GM21515 (cell line): ENCODE measurements around the gene INPP4A.
"Not testable (repeated sequence)": the region's sequence is repeated elsewhere in the genome, so short reads cannot be mapped to it uniquely, and the experiment has no call there.

Experiments
- ATAC-seq: cut with Tn5 transposase; IDR thresholded peaks from one replicate; pipeline ENCODE4 v1.9.1; 2021; ENCODE audit not compliant: unreplicated experiment

INPP4A gene

GRCh38 chr2:98578231-98578630 lies 133.6 kb downstream of the INPP4A start:
- no peak for ATAC-seq

- ATAC-seq: no peak
Observed at GRCh38 chr2:98579926-98580325, 135.3 kb downstream of the INPP4A start.

DNA sequence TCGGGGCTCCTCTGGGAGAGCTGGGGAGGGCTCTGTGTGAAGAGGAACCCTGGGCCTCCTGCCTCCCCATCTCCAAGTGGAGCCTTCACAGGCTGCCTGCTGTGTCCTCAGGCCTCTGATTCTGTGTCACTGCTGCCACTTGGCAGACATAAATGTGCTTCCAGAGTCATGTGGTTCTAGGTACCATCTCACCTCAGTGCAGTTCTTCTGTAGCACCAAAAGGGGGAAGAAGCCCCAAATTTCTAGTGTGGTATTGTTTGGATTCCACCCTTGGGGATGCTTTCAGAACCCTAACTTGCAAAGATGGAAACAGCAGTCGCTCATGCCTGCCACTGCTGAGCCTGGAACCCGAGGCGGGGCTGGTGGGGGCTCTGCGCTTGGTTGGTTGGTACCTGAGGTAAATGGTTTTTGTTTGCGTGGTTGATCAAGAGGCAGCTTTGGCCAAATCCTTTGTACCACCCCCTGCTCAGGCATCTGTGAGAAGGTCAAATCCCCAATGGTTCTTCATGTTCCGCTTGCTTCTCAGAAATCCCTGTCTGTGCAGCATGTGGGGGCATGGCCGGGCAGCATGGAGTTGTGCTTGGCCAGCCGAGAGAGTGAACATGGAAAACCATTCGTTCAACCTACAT lies 136.1 kb downstream of the INPP4A start:
- ATAC-seq: no peak

- ATAC-seq: no peak
Observed at GRCh38 chr2:98582523-98582922, 137.9 kb downstream of the INPP4A start.

DNA sequence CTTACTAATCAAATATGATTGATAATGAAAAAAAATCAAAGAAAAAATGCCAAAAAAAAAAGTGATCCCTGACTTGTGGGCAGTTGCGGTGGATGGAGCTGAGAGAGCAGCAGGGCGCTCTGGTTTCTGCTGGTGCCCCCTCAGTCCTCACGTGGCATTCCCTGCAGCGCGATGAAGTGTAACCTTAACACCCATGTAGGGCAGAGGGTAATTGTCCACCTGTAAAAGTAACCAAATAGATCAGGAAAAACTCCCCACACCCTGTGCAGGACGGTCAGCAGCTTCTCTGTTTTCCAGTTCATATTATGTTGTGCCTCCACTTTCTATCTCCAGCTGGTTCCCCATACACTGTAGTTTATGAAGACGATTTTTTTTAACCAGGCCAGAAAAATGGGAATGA lies 138.6 kb downstream of the INPP4A start:
- no peak for ATAC-seq

DNA sequence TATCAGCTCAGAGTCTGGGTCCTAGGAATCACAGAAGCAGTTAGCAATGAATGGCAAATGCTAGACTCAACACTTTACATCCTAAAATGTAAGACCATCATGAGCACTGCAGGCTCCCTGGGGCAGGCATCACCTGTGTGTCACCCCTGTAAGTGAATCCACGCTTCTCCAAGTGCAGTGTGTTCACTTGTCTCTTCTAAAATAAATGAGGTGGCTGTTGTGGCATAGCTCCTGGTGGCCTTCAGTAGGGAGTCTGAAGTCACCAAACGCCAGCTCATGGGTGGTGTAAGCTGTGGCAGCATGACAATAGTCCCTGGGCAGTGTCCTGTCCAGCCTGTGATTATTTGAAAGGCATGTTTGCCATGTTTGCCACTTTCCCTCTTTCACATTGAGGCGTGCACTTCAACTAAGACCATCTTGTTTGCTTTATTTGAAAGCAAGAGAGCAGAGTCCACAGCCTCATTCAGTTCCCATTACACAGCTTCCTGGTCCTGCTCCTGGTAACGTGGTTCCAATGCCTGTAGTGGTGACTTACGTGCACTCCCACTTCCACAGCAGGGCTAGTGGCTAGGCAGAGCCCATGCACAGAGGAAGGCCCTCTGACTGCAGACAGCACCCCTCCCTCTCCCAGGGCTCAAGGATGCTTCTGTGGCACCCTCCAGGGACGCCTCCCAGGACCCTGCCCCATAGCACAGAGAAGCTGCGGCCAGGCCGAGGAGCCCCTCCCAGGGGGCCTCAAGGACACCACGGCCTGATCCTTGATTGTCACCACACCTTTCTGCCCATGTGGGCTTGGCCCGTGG lies 139.4 kb downstream of the INPP4A start:
- no peak for ATAC-seq

DNA sequence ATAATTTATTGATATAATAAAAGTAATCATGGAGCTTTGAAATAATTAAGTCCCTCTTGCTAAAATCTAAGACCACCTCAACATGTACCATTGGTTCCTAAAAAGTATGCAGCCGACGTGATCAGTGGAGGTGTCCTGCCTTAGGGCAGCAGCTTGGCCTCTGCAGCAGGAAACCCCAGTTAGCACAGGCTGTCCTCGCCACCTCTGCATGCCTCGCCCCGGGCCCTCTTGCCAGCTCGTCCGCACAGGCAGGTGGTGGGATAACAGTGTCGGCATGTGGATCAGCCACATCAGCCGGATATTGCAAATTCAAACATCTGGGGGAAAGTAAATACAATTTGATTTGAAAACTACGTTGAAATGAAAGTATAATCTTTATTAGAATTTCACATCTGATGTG lies 140.7 kb downstream of the INPP4A start:
- no peak for ATAC-seq

- ATAC-seq: no peak
Observed at GRCh38 chr2:98586551-98587140, 142.0 kb downstream of the INPP4A start.

DNA sequence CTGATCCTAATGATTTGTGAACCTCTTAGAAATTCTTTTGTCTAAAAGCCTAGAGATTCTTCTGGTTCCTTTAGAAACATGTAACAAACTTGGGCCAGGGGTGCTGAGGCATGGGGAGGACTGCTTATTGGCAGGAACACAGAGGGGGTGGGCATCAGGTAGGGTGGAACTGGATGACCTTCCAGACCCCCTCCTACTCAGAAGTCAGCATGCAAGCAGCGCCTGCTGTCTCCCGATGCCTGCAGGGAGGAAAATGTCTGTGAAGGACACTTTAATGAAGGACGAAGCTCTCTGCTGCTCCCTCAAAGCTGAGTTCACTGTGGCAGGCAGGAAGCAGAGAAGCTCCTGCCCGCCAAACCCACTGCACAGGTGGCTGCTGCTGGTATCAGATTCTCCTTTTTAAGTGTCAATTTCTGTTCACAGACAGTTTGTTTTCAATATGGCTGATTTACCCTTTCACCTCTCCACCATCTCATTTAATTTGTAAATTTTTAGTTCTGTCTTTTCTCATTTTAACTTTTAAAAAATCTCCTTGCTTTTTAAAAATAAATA lies 144.3 kb downstream of the INPP4A start:
- no peak for ATAC-seq

DNA sequence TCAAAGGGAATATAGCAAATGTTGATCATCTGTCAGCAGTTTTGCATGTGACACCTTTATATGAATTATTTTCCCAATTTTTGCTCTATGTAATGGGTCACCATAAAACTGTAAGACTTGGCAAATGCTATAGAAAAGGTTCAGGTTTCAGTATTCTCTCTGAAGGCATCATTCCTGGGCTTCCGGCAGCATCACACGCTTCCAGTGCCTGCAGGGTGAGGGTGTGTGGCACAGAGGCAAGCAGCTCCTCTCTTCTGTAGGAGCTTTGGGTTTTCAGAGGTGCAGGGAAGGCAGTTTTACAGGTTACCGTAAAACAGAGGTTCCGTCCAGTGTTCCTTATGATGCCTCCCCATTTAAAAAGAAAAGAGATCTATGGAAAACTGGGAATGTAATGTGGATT lies 144.8 kb downstream of the INPP4A start:
- no peak for ATAC-seq

DNA sequence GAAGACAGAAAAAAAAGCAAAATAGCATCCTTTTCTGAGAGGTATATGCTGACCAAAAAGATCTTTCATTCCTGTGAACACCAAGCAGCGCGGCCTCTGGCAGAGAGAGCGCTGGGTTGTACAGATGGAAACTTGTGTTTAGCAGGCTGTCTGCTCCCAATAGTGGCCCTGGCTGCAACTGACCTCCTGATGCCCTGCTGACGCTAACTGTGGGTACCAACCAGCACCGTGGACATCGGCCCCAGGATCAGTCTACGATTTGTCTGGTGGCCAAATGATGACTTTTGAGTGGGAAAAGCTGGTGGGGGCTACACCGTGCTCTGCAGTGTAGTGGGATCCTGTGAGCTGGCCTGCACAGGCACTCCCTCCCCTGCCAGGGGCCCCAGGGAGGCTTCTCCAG lies 147.9 kb downstream of the INPP4A start:
- ATAC-seq: no peak

GRCh38 chr2:98594665-98595064 lies 150.0 kb downstream of the INPP4A start:
- ATAC-seq: not testable (repeated sequence)

- no peak for ATAC-seq
Observed at GRCh38 chr2:98598781-98599428, 154.2 kb downstream of the INPP4A start.

- peak; percentile 66 for ATAC-seq
Observed at GRCh38 chr2:98601532-98602132, 157.0 kb downstream of the INPP4A start.

- no peak for ATAC-seq
Observed at GRCh38 chr2:98604547-98604946, 159.9 kb downstream of the INPP4A start.

DNA sequence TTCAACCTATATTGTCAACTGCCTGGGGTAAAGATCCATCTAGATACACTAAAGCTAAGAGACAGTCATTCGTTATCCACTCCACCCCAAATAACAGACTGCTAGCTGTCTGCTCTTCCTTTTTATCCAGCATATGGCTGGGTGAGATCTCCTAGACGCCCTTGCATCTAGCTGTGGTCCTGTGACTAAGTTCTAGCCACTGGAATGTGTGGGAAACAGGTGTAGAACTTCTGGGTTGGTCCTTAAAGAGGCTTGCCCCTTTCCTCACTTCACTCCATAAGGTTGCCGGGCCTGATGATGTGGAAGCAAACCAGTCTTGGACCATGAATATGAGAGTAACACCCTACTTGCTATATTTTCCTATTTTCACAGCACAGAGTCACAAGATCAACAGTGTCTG lies 160.4 kb downstream of the INPP4A start:
- no peak for ATAC-seq

- ATAC-seq: no peak
Observed at GRCh38 chr2:98606431-98606830, 161.8 kb downstream of the INPP4A start.

DNA sequence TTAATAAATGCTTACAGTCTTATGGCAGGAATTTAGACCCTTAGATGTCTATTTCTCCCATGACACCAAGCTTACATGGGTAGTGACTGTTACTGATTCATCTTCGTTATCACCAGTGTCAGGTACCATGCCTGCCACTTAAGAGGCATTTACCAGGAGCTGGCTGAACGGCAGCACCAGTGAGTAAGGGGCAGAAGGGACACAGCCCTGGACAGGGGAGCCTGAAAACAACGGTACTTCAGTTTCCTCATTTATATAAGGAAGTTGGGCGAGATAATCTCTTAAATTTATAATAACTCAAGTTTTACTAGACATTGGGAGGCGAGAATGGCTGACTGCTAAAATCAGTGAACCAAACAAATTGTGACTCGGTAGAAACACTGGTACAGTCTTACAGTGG lies 162.4 kb downstream of the INPP4A start:
- no peak for ATAC-seq

GRCh38 chr2:98607741-98608115 lies 163.1 kb downstream of the INPP4A start:
- ATAC-seq: no peak

- ATAC-seq: peak; percentile 87
Observed at GRCh38 chr2:98608116-98608961, 163.7 kb downstream of the INPP4A start, which contains the start of the genes COA5 and UNC50. Gene COA5 (minus strand): TSS chr2:98608512. CDS start chr2:98608405, 107 bp downstream. Gene UNC50 (plus strand): TSS chr2:98608589. CDS start chr2:98609760, 1,171 bp downstream.
